ENCODE results near the gene REEP5.

- TF ChIP-seq CTCF (optimal IDR thresholded peaks at IDR 0.05 in 1 of 3, IDR thresholded peaks at IDR 0.05 in 1 of 3, conservative IDR thresholded peaks at IDR 0.05 in 1 of 3; ENCODE audit: extremely low read depth in 1 of 3, insufficient read depth in 2 of 3, low read length in 3 of 3) (no peak), EZH2 (IDR thresholded peaks at IDR 0.05; ENCODE audit: low read length) (no peak)
Measured at GRCh38 chr5:112933651-112934365, 11.8 kb upstream of the REEP5 start.

Data from keratinocyte (primary cell).